Thoracic aorta (tissue), 2 donors: Measurements from ENCODE around the gene TTI1. TPM values are rescaled to one million over a fixed set of nuclear protein-coding genes. Genes with fewer than 3 reads are reported as not detected.

ENCODE experiments used
- ATAC-seq: fragments of 150-250 bp; one replicate; pipeline ENCODE4 v1.8.0; 2017; ENCODE audit warnings: low read depth; ENCODE audit not compliant: insufficient number of reproducible peaks, low FRiP score
- DNase-seq: peaks from one replicate; pipeline ENCODE4 v3.0.0-alpha.2; 2020; ENCODE audit warnings: low spot score
- H3K27ac ChIP-seq, 2 donors: fragments of 200-600 bp; sonication (generic); 1 replicate in 1 of 2; 2 replicates in 1 of 2; pipeline ENCODE4 v1.5.1; 2016; ENCODE audit warnings: mild to moderate bottlenecking in 2 of 2, moderate library complexity in 2 of 2
- H3K27me3 ChIP-seq: fragments of 200-600 bp; sonication (generic); replicated peaks from 2 replicates; pipeline ENCODE4 v1.6.0; 2016; ENCODE audit warnings: mild to moderate bottlenecking; ENCODE audit not compliant: insufficient read depth
- H3K36me3 ChIP-seq: fragments of 200-600 bp; sonication (generic); one replicate; pipeline ENCODE4 v1.5.1; 2016
- H3K4me1 ChIP-seq, 2 donors: fragments of 200-600 bp; sonication (generic); 1 replicate in 1 of 2; 2 replicates in 1 of 2; pipeline versions ENCODE4 v1.5.1 to v1.6.0; 2016; ENCODE audit warnings: low read depth in 2 of 2, mild to moderate bottlenecking in 1 of 2; ENCODE audit not compliant: control insufficient read depth in 1 of 2
- H3K4me3 ChIP-seq: fragments of 200-600 bp; sonication (generic); 2 replicates; pipeline ENCODE4 v1.5.1; 2016; ENCODE audit warnings: mild to moderate bottlenecking
- H3K9me3 ChIP-seq: fragments of 200-600 bp; sonication (generic); 2 replicates; pipeline ENCODE4 v1.5.1; 2016
- CTCF ChIP-seq: fragments of 200-600 bp; sonication (generic); IDR thresholded peaks from one replicate; pipeline ENCODE4 v1.5.1; 2019; ENCODE audit warnings: antibody characterized with exemption
- total RNA-seq, 2 donors: library from RNA; depleted of rRNA; stranded (reverse); fragments of >200 nt; gene quantifications; one replicate each; pipeline versions ENCODE4 v1.1.0 to v1.2.3, GENCODE V29; 2016

The TTI1 gene
- total RNA-seq, 2 donors from 2014 or later: 12.2 to 20.1 TPM

- no peak for ATAC-seq
- H3K36me3 ChIP-seq: peaks cover 36% of the 10 kb centered on the region
- no peaks in the 10 kb centered on the region for H3K9me3 ChIP-seq
- no peak for TF ChIP-seq CTCF
- H3K4me1 ChIP-seq: peaks cover 0 to 2% of the 10 kb centered on the region in 2 donors
- no peak for DNase-seq
- no peaks in the 10 kb centered on the region for H3K27me3 ChIP-seq
- no peak overlapping the region for H3K4me3 ChIP-seq
- H3K27ac ChIP-seq: no peak overlapping the region
Observed at GRCh38 chr20:38060536-38060935, 27.3 kb upstream of the TTI1 start.

- peaks cover 36% of the 10 kb centered on the region for H3K36me3 ChIP-seq
- H3K9me3 ChIP-seq: no peaks in the 10 kb centered on the region
- no peaks in the 10 kb centered on the region for H3K4me1 ChIP-seq
- no peaks in the 10 kb centered on the region for H3K27me3 ChIP-seq
- ATAC-seq: no peak
- DNase-seq: no peak
- no peak overlapping the region for H3K27ac ChIP-seq
- TF ChIP-seq CTCF: no peak
- H3K4me3 ChIP-seq: no peak overlapping the region
Observed at GRCh38 chr20:38059832-38060231, 26.6 kb upstream of the TTI1 start.

GRCh38 chr20:38057351-38057972 lies 24.2 kb upstream of the TTI1 start:
- H3K27ac ChIP-seq: no peak overlapping the region
- no peaks in the 10 kb centered on the region for H3K9me3 ChIP-seq
- peak; percentile 88 for TF ChIP-seq CTCF
- DNase-seq (peak; percentile 70), ATAC-seq (no peak)
- H3K36me3 ChIP-seq: peaks cover 31% of the 10 kb centered on the region
- H3K4me1 ChIP-seq: no peaks in the 10 kb centered on the region
- no peaks in the 10 kb centered on the region for H3K27me3 ChIP-seq
- H3K4me3 ChIP-seq: no peak overlapping the region

DNA sequence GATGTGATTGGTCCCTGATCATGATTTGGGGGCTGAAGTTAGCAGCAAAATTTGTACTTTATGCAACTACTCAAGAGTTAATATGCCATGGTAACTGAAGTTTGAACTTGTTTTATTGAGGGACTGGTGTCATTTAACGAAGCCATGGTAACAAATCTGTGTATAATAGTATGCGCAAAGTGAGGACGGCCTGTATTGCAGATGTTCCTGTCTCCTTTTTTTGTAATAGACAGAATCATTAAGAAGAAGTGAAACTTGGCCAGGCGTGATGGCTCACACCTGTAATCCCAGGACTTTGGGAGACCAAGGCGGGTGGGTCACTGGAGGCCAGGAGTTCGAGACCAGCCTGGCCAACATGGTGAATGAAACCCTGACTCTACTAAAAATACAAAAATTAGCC lies 22.6 kb upstream of the TTI1 start:
- H3K4me1 ChIP-seq: no peaks in the 10 kb centered on the region
- no peaks in the 10 kb centered on the region for H3K9me3 ChIP-seq
- TF ChIP-seq CTCF: no peak
- peaks cover 23% of the 10 kb centered on the region for H3K36me3 ChIP-seq
- no peak overlapping the region for H3K27ac ChIP-seq
- H3K4me3 ChIP-seq: no peak overlapping the region
- H3K27me3 ChIP-seq: no peaks in the 10 kb centered on the region
- ATAC-seq (no peak), DNase-seq (no peak)

GRCh38 chr20:38055294-38055693 lies 22.0 kb upstream of the TTI1 start:
- no peak for TF ChIP-seq CTCF
- Histone ChIP-seq H3K4me1 (no peaks in the 10 kb centered on the region), H3K27ac (no peak overlapping the region), H3K36me3 (peaks cover 20% of the 10 kb centered on the region), H3K9me3 (no peaks in the 10 kb centered on the region), H3K27me3 (no peaks in the 10 kb centered on the region), H3K4me3 (no peak overlapping the region)
- DNase-seq (no peak), ATAC-seq (no peak)
